ENCODE measurements around the gene LSAMP.

LSAMP gene

DNA sequence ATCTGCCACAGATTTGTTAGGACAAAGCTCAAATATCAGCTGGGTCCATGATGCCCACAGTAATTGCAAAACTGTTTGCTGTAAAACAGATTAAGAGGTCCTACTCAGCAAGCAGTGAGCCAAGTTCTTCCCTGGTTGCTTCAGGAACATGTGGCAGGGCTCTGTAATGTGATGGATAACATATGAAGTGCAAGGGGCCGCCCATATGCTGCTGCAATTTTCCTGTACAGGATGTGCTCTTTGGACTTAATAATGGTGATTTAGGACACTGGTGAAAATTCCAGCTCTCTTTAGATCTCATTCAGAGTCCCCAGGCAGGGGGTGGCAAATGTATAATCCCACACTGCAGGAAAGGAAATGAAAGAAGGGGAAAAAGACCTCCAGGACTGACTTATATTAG, 289.4 kb downstream of the LSAMP start:
- no peak for DNase-seq

DNA sequence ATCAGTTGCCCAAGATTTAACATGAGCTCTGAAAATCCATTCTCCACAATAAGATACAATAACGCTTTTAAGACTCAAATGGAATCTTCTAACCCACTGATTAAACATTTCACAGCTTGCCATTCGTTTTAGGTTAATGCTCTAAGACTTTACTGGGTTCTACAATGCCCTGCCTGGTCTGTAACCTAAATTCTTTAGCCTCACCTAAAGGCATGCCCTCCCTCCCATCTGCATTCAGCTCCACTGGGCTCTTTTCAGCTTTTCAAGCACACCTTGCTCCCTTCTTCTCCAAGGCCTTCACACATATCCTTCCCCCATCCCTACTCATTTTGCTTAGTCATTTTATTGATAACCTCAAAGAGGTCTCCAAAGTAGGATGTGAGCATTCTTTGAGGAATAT, 290.9 kb downstream of the LSAMP start:
- DNase-seq: no peak

GRCh38 chr3:116153174-116153573, 292.1 kb downstream of the LSAMP start:
- DNase-seq: no peak

DNA sequence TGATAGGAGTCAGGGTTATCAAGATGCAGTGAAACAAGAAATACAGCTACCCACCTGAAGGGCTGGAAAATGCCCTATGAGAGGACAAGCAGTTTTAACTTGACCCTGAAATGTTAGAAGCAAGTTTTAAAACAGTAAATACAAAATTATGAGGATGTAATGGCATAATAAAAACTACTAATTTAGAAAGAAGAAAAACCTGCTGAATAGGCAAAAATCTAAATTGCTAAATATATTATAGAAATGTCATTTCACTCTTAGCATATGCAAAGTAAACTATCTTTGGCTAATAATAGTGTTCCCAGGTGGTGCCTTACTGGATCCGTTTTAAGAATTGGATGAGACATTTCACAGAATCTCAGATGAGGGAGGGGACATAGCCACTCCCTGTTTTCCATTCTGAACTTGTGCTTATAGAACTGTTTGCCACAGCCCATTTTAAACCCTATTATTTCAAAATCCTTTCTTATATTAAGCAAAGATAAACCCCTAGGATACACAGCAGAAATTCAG, 294.6 kb downstream of the LSAMP start:
- no peak for DNase-seq

GRCh38 chr3:116148881-116149851, 296.1 kb downstream of the LSAMP start:
- DNase-seq: no peak

DNA sequence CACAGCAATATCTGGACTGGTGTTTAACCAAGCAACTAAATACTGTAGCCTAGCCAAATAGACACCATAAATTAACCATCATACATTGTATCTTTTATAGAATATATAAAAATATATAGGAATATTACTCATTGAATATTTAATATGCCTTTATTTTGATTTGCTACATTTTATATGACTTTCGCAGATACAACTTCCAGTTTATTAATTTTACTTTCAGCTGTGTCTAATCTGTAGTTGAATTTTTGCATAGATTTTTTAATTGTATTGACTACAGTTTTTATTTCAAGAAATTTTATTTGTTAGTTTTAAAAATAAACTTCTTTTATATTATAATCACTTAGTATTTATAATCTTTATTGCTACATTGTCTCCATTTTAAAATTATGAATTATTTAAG, 299.7 kb downstream of the LSAMP start:
- no peak for DNase-seq

DNA sequence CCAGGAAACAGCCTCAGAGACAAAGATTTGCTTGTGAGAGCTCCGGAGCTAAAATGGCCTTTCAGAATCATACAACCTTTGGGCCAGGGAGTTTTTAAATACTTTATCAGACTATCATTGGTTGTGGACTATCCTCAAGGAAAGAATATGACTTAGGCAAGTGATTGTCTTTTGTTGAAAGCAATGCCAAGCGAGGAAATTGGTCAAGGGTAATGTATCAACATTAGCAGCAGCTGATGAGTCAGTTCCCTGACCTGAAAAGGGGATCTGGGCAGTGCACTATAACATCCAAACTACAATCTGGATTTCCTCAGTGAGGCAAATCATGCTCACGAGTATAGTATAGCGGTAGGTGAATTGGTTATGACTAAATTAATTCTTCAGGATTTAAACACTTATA, 303.6 kb downstream of the LSAMP start:
- no peak for DNase-seq

- DNase-seq: no peak
Observed at GRCh38 chr3:116140100-116140689, 305.1 kb downstream of the LSAMP start.

- DNase-seq: no peak
Observed at GRCh38 chr3:116139641-116140040, 305.6 kb downstream of the LSAMP start.

DNA sequence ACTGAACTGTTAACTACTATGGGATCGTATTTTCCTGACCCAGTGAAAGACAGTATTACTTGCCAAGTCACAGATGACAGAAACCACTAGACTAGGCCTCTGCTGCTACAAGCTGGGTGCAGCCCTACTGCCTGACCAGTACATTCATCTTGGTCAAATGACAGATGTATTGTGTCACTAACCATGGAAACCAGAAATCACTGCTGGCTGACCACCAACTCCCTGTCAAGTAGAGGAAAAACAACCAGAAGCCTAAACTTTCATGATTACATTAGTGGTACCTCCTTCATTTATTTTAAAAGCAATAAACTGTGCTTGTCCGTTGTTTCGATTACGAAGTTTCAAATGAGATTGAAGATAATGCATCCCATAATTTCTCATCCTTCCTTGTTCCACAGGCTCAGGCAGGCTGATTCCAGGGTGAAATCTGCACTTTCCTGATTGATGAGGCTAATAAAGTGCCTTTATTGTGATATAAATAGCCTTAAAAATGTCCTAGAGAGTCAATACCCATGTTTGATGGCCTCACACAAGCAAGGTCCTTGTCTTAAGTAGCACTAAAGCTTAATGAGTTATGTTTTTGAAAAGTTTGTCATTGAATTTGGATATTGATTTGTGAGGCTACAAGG, 309.7 kb downstream of the LSAMP start:
- no peak for DNase-seq

GRCh38 chr3:116129187-116129946, 315.9 kb downstream of the LSAMP start:
- no peak for DNase-seq

- no peak for DNase-seq
Observed at GRCh38 chr3:116127464-116127863, 317.8 kb downstream of the LSAMP start.

DNA sequence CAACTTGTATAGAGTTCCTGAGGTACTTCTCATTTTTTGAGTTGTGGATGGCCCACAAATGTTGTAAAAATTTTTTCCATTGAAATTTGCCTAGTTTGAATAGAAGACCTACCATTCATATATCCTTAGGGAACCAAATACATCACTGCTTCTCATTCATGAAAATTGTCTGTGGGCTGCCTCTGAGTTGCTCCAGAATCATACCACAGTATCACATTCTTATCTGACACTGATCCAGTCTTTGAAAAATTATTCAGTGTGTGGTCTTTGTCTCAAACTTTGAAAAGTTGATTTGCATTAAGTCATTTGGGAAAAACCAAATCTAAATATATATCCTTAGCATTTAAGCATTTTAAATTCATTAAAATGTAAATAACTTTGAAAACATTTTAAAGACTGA, 321.1 kb downstream of the LSAMP start:
- no peak for DNase-seq

- no peak for DNase-seq
Observed at GRCh38 chr3:116118475-116119169, 326.7 kb downstream of the LSAMP start.

DNA sequence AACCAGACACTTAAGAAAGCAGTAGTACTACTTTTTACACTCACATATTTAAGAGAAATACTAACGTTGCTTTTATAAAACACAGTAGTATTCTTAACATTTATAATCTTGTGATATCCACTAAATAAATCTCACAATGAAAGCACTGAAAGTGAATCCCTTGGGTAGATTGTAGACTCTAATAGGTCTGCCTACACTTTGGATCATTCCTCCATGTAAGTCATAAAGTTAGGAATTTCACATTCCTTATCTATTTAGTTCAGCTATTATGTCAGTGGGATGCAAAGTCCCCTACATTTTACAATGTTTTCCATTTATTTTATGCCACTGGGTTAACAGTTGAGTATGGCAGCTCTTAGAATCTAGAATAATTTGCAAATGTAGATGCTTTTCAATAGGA, 330.7 kb downstream of the LSAMP start:
- DNase-seq: no peak

DNA sequence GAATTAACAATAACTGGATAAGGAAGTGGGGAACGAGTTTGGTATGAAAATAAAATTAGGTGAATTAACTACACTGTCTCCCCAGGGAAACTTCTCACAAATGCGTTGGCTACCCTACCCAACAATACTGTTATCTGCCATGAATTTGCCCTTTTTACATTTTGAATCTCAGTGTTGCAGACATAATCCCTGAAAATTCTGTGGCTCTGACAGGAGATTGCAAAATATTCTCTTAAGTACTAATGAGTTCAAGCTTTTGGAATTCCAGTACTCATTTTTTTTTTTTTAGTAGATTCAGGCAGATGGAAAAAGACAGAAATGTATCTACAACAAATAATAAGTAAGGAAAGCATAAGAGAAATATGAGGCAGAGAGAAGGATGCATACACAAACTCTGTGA, 332.6 kb downstream of the LSAMP start:
- DNase-seq: no peak

GRCh38 chr3:116111765-116112164, 333.5 kb downstream of the LSAMP start:
- no peak for DNase-seq

DNA sequence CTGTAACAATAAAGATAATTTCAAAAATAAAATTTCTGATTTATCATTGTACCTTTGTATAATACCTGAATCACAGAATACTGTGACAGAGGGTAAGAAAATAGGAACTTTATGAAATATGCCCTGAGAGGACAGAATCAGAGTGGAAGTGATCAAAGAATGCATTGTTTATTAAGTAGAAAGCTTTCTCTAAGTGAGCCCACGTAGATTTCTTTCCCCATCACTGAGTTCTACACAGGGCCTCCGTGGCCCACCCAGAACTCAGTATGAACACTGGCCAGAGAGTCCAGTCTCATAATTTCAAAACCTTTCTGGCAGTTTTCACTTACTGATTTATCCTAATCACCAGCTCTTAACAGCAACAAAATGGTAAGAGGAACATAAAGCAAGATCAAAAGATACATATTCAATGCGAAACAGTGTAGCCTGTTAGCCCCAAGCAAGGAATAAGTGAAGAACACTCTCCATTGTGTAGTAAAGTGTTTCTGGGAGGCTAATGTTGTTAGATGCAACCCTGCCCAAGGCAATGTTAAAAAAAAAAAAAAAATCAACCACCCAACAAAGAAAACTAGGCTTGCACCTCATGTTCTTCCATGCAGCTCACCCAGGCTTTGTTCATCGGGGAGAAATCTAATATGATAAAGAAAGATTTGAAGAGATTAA, 341.3 kb downstream of the LSAMP start:
- DNase-seq: no peak

GRCh38 chr3:116102037-116102436, 343.2 kb downstream of the LSAMP start:
- no peak for DNase-seq

DNA sequence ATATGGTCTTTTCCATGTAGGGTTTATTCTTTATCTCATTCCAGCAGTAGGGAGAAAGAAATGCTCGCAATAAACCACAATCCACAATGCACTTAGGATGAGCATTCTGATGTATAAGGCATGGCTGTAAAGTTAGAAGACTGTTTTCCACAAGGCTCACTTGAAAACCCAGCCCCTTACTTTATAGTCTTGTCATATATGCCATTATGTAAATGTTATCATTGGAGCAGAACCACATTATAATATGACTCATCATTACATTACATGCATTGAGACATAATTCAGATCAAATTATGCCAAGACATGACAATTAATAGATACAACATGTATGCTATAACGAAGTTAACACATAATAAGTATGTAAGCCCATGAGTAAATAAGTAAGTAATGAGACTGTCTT, 348.1 kb downstream of the LSAMP start:
- no peak for DNase-seq

DNA sequence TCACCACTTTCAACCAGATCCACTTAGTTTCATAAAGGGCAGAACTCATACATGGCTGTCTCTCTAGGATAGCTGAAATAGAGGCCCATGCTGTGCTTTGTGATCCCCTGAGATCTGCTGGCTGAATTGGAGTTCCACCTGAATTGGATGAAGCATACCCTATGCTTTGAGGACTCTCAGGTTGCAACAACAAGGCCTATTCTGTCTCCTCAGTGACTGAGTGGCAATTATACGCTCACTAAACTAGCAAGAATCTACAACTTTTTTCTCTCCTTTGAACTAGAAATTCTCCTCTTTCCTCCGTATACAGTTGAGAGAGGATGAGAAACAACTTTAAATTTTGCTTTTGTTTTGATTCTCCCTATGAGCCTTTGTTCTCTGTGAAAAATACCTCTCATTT, 348.7 kb downstream of the LSAMP start:
- no peak for DNase-seq

GRCh38 chr3:116093374-116093773, 351.9 kb downstream of the LSAMP start:
- DNase-seq: no peak

All from CD4-positive, alpha-beta T cell treated with Interleukin-10 for 1 hour (primary cell).